Stimulated activated naive CD8-positive, alpha-beta T cell treated with anti-CD3 and anti-CD28 coated beads, Interleukin-15, amount 100 ng/mL, for 72 hours (primary cell): ENCODE data around the gene PTPRN2.
"Not testable (repeated sequence)": the region's sequence is repeated elsewhere in the genome, so short reads cannot be mapped to it uniquely, and the experiment has no call there.

ENCODE experiments used
- ATAC-seq: fragments of 150-1000 bp; cut with Tn5 transposase; 2 replicates; pipeline ENCODE4 v1.10.0; 2021; ENCODE audit warnings: mild to moderate bottlenecking, moderate library complexity
- DNase-seq, 2 donors: peaks; one replicate each; pipeline ENCODE4 v3.0.0; 2021 to 2022
- H3K27ac Mint-ChIP-seq, 2 donors: one replicate each; pipeline ENCODE4 v1.8.0; 2022; ENCODE audit warnings: mild to moderate bottlenecking in 2 of 2, mixed read lengths in 2 of 2, moderate library complexity in 2 of 2
- H3K27me3 Mint-ChIP-seq: one replicate; pipeline ENCODE4 v1.8.0; 2022; ENCODE audit warnings: mixed read lengths
- H3K4me1 Mint-ChIP-seq: one replicate; pipeline ENCODE4 v1.8.0; 2022; ENCODE audit warnings: mild to moderate bottlenecking, mixed read lengths
- H3K4me3 Mint-ChIP-seq, 2 donors: one replicate each; pipeline ENCODE4 v1.8.0; 2022; ENCODE audit warnings: mild to moderate bottlenecking in 2 of 2, mixed read lengths in 2 of 2, moderate library complexity in 1 of 2
- H3K9me3 Mint-ChIP-seq, 2 donors: one replicate each; pipeline ENCODE4 v1.8.0; 2022; ENCODE audit warnings: mixed read lengths in 2 of 2

PTPRN2 gene

GRCh38 chr7:157780721-157781120 is 806.9 kb downstream of the PTPRN2 start:
- Mint-ChIP-seq H3K4me1 (no peaks in the 10 kb centered on the region), H3K27ac (no peak overlapping the region), H3K27me3 (peaks cover 16% of the 10 kb centered on the region), H3K9me3 (no peaks in the 10 kb centered on the region), H3K4me3 (no peak overlapping the region)
- ATAC-seq (no peak), DNase-seq (no peak)

DNA sequence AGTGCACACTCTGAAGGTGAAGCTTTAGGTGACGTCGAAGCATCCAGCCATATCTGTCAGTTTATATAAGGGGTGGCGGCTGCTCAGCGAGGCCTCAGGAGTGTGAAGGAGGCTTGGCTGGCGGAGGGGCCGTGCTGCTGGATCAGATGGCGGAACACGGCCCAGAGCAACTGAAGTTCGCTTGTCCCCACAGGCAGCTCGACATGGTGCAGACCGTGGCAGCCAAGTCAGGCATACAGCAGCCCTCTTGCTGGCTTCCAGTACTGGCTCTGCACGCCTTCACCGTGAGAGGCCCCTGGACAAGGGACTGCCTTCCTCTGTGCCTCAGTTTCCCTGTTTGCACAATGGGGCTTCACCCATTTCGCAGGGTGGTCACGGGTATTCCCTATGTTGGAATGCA is 807.3 kb downstream of the PTPRN2 start:
- Mint-ChIP-seq H3K9me3 (no peaks in the 10 kb centered on the region), H3K27me3 (peaks cover 16% of the 10 kb centered on the region), H3K4me3 (no peak overlapping the region), H3K27ac (no peak overlapping the region), H3K4me1 (no peaks in the 10 kb centered on the region)
- DNase-seq, result no peak
- ATAC-seq, result no peak

DNA sequence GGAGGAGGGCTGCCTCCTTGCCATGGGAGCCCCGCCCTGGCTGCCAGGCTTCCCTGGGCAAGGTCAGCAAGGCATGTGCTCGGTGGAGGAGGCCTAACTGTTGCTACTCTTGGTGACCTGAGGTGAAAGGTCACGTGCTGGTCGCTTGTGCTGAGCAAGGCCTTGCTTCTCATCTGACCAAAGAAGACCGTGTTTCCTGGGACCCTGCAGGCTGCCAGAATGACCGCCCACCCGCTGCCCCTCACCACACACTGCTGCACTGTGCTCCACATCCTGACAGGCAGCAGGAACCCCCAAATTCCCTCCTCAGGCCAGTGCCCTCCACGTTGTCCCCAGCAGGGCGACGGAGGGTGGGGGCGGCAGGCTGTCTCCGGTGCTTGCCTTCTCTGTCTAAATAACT is 808.4 kb downstream of the PTPRN2 start:
- H3K27ac Mint-ChIP-seq, result no peak overlapping the region
- no peaks in the 10 kb centered on the region for H3K4me1 Mint-ChIP-seq

GRCh38 chr7:157777194-157777762 is 810.3 kb downstream of the PTPRN2 start:
- H3K4me1 Mint-ChIP-seq, DNase-seq, H3K9me3 Mint-ChIP-seq, H3K4me3 Mint-ChIP-seq, ATAC-seq: not testable (repeated sequence)
- peak overlapping the region in 1 of 2 donors; percentile 40 for H3K27ac Mint-ChIP-seq
- H3K27me3 Mint-ChIP-seq, result peaks cover 16% of the 10 kb centered on the region

More for the DNA sequence above, 808.4 kb downstream of the PTPRN2 start:
- no peak for DNase-seq
- no peaks in the 10 kb centered on the region for H3K9me3 Mint-ChIP-seq
- ATAC-seq, result no peak
- no peak overlapping the region for H3K4me3 Mint-ChIP-seq
- H3K27me3 Mint-ChIP-seq, result peaks cover 16% of the 10 kb centered on the region

- peaks cover 25% of the 10 kb centered on the region for H3K27me3 Mint-ChIP-seq
- no peak overlapping the region for H3K27ac Mint-ChIP-seq
- no peak overlapping the region for H3K4me3 Mint-ChIP-seq
- DNase-seq, result no peak
- peak; percentile 46 for ATAC-seq
- H3K9me3 Mint-ChIP-seq, result peaks cover 8 to 9% of the 10 kb centered on the region in 2 donors
- no peaks in the 10 kb centered on the region for H3K4me1 Mint-ChIP-seq
These were observed 811.9 kb downstream of the PTPRN2 start for GRCh38 chr7:157775560-157776332.

DNA sequence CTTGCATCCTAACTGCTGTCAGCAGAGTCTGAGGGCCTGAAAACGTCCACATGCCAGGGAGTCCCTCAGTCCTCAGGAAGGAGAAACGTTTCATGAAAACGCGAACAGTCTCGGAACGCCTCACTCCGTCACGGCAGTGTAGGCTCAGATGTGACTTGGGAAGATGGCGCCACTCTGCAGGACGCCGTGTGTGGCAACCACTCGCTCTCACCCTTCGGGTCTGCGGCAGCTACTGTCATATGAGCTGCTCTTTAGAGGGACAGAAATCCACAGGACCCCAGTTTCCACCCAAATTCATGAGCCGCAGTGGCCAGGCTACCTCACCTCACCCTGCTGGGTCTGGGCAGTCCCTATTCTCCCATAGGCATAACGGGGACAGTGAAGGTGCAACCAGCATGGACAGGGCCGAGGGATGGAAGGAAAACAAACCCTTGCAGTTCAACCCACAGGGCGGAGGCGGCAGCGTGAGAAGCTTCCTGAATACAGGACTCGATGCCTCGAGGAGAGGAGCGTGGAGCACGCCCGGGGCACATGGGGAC is 812.5 kb downstream of the PTPRN2 start:
- H3K9me3 Mint-ChIP-seq, result peaks cover 8 to 9% of the 10 kb centered on the region in 2 donors
- no peak for DNase-seq

DNA sequence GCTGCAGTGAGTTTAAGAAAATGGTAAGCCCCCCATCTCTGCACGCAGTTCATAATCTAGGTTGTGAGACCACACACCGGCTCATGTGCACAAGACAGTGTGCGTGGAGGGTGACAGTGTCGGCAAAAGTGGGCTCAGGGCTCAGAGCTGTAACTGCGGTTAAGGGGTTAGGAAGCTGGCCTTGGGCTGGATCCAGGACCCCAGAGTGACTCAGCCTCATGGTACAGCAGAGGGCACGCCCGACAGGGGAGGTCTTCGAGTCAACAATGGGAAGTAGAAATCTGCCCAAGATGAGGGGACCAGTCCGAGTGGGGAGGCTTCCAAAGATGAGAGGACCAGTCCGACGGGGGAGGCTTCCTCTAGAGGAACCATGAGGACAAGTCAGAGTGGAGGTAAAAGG is 813.1 kb downstream of the PTPRN2 start:
- peak; percentile 13 for ATAC-seq
- no peak for DNase-seq
- H3K27ac Mint-ChIP-seq, result no peak overlapping the region

More for the DNA sequence above, 812.5 kb downstream of the PTPRN2 start:
- H3K27me3 Mint-ChIP-seq, result peaks cover 25% of the 10 kb centered on the region
- H3K27ac Mint-ChIP-seq, result no peak overlapping the region
- peak; percentile 18 for ATAC-seq
- H3K4me3 Mint-ChIP-seq, result no peak overlapping the region
- no peaks in the 10 kb centered on the region for H3K4me1 Mint-ChIP-seq

DNA sequence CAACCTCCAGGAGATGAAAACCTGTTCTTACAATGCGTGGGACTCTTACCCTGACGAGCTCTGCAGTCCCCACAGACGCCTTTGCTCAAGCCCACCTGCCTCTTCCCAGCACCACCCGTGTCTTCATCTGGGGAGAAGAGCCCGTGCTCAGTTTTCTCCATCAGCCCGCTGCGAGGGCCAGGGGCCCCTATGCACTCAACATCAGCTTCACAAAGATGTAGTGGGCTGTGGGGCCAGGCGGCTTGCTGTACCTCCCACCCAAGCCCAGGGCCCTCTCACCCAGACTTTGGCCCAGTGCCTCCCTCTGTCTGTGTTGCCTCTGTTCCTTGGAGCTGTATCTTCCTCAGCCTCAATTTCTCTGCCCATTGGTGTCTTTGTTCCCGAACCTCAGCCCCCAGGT is 814.3 kb downstream of the PTPRN2 start:
- H3K9me3 Mint-ChIP-seq, result peaks cover 8 to 9% of the 10 kb centered on the region in 2 donors
- H3K4me1 Mint-ChIP-seq, result no peaks in the 10 kb centered on the region
- ATAC-seq (no peak), DNase-seq (no peak)
- H3K4me3 Mint-ChIP-seq, result no peak overlapping the region
- peaks cover 25% of the 10 kb centered on the region for H3K27me3 Mint-ChIP-seq
- no peak overlapping the region for H3K27ac Mint-ChIP-seq

More for the DNA sequence above, 813.1 kb downstream of the PTPRN2 start:
- H3K4me1 Mint-ChIP-seq, result no peaks in the 10 kb centered on the region
- H3K27me3 Mint-ChIP-seq, result peaks cover 25% of the 10 kb centered on the region
- H3K4me3 Mint-ChIP-seq, result no peak overlapping the region
- H3K9me3 Mint-ChIP-seq, result peaks cover 8 to 9% of the 10 kb centered on the region in 2 donors

DNA sequence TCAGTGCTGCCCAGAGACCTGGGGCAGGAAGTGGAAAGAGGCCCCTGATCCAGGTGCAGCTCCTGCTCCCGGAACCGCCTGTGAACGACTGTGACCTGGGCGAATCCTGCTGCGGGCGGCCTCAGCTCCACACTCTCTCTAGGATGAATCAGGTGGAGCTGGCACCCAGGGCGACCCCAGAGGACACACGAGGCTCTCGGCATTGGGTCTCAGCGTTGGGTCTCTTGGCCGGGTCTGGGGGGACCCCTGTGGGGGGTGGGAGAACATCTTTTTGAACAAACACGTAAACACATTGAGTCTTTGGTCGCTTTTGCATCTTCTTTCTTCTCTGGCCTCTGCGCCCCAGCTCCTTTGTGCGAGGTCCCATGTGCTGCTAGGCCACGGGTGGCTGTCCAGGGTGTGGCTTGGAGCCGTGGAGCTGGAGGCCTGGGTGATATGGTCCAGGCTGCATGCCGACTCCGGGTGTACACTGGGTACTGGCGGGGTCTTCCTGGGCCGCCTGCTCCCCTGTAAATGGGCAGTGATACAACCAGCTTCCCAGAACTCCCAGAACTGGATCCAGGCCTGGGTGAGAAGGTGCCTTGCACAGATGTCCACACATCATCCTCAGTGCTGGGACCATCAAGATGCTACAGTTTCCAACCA is 815.0 kb downstream of the PTPRN2 start:
- ATAC-seq, result no peak
- Mint-ChIP-seq H3K9me3 (peaks cover 8 to 9% of the 10 kb centered on the region in 2 donors), H3K4me1 (no peaks in the 10 kb centered on the region)

GRCh38 chr7:157771689-157772088 is 815.9 kb downstream of the PTPRN2 start:
- ATAC-seq, result no peak
- no peak overlapping the region for H3K27ac Mint-ChIP-seq
- H3K4me3 Mint-ChIP-seq, result no peak overlapping the region
- peaks cover 10% of the 10 kb centered on the region for H3K27me3 Mint-ChIP-seq
- DNase-seq, result no peak
- no peaks in the 10 kb centered on the region for H3K4me1 Mint-ChIP-seq
- peaks cover 8 to 9% of the 10 kb centered on the region in 2 donors for H3K9me3 Mint-ChIP-seq

More for the DNA sequence above, 815.0 kb downstream of the PTPRN2 start:
- no peak overlapping the region for H3K4me3 Mint-ChIP-seq
- DNase-seq, result no peak
- H3K27me3 Mint-ChIP-seq, result peaks cover 19% of the 10 kb centered on the region
- H3K27ac Mint-ChIP-seq, result no peak overlapping the region

GRCh38 chr7:157770716-157771320 is 816.8 kb downstream of the PTPRN2 start:
- ATAC-seq (no peak), DNase-seq (no peak)
- no peak overlapping the region for H3K27ac Mint-ChIP-seq
- H3K4me1 Mint-ChIP-seq, result no peaks in the 10 kb centered on the region
- H3K9me3 Mint-ChIP-seq, result peaks cover 14 to 17% of the 10 kb centered on the region in 2 donors
- peaks cover 9% of the 10 kb centered on the region for H3K27me3 Mint-ChIP-seq
- H3K4me3 Mint-ChIP-seq, result no peak overlapping the region

GRCh38 chr7:157769526-157770215 is 818.0 kb downstream of the PTPRN2 start:
- H3K27ac Mint-ChIP-seq, result no peak overlapping the region

GRCh38 chr7:157769086-157769485 is 818.5 kb downstream of the PTPRN2 start:
- DNase-seq (no peak), ATAC-seq (no peak)
- H3K4me1 Mint-ChIP-seq, result no peaks in the 10 kb centered on the region
- peaks cover 25 to 34% of the 10 kb centered on the region in 2 donors for H3K9me3 Mint-ChIP-seq
- no peak overlapping the region for H3K4me3 Mint-ChIP-seq
- H3K27ac Mint-ChIP-seq, result no peak overlapping the region
- peaks cover 9% of the 10 kb centered on the region for H3K27me3 Mint-ChIP-seq

More at GRCh38 chr7:157769526-157770215, 818.0 kb downstream of the PTPRN2 start:
- DNase-seq (no peak), ATAC-seq (no peak)
- Mint-ChIP-seq H3K27me3 (peaks cover 9% of the 10 kb centered on the region), H3K4me1 (no peaks in the 10 kb centered on the region), H3K9me3 (peaks cover 25 to 28% of the 10 kb centered on the region in 2 donors), H3K4me3 (no peak overlapping the region)

GRCh38 chr7:157768198-157768597 is 819.4 kb downstream of the PTPRN2 start:
- ATAC-seq, result no peak
- Mint-ChIP-seq H3K27me3 (peaks cover 9% of the 10 kb centered on the region), H3K4me1 (no peaks in the 10 kb centered on the region), H3K9me3 (peaks cover 25 to 43% of the 10 kb centered on the region in 2 donors), H3K4me3 (no peak overlapping the region), H3K27ac (no peak overlapping the region)
- DNase-seq, result no peak
